SU-DHL-6 (cell line): ENCODE data around the gene TBC1D9B.

Experiments
- H2AFZ ChIP-seq: fragments of 200-600 bp; sonication (generic); 2 replicates; pipeline ENCODE4 v1.6.1; 2014; ENCODE audit warnings: low read depth, mild to moderate bottlenecking, moderate library complexity, mixed read lengths, antibody characterized with exemption, low read length; ENCODE audit not compliant: severe bottlenecking
- H3F3A ChIP-seq: fragments of 200-600 bp; shearing (Covaris generic); 2 replicates; pipeline ENCODE4 v1.6.0; 2016; ENCODE audit warnings: antibody characterized with exemption, mild to moderate bottlenecking; ENCODE audit not compliant: insufficient read depth
- H3K27ac ChIP-seq: fragments of 200-600 bp; sonication (generic); 2 replicates; pipeline ENCODE4 v1.5.1; 2016; ENCODE audit warnings: low read depth, mild to moderate bottlenecking, low read length, moderate library complexity, mixed read lengths
- H3K27me3 ChIP-seq: fragments of 200-600 bp; sonication (generic), shearing (Covaris generic); 2 replicates; pipeline ENCODE4 v1.6.0; 2014; ENCODE audit warnings: mild to moderate bottlenecking, low read length
- H3K36me3 ChIP-seq: fragments of 200-600 bp; sonication (generic); 2 replicates; pipeline ENCODE4 v1.6.1; 2014; ENCODE audit warnings: mild to moderate bottlenecking, low read length, mixed read lengths
- H3K4me2 ChIP-seq: fragments of 300-600, 200-600 bp; shearing (Covaris generic), sonication (generic); 2 replicates; pipeline ENCODE4 v1.6.0; 2014; ENCODE audit warnings: low read length, low read depth, mild to moderate bottlenecking; ENCODE audit not compliant: poor library complexity, severe bottlenecking
- H3K4me3 ChIP-seq: fragments of 200-600 bp; sonication (generic); 2 replicates; pipeline ENCODE4 v1.5.1; 2014; ENCODE audit warnings: antibody characterized with exemption, low read length, mild to moderate bottlenecking, mixed read lengths; ENCODE audit not compliant: insufficient read depth, poor library complexity, severe bottlenecking
- H3K79me2 ChIP-seq: fragments of 200-600 bp; sonication (generic); 2 replicates; pipeline ENCODE4 v1.6.1; 2014; ENCODE audit warnings: mild to moderate bottlenecking, low read length, moderate library complexity; ENCODE audit not compliant: insufficient read depth
- H3K9ac ChIP-seq: fragments of 200-600 bp; sonication (generic); 2 replicates; pipeline ENCODE4 v1.7.0; 2014; ENCODE audit warnings: mild to moderate bottlenecking, low read length
- H3K9me2 ChIP-seq: fragments of 200-600 bp; sonication (generic); replicated peaks from 2 replicates; pipeline ENCODE4 v1.6.1; 2014; ENCODE audit warnings: low read length; ENCODE audit not compliant: insufficient read depth
- H3K9me3 ChIP-seq: fragments of 200-600 bp; sonication (generic); 2 replicates; pipeline ENCODE4 v1.6.1; 2014; ENCODE audit warnings: low read length, mixed read lengths; ENCODE audit not compliant: insufficient read depth
- H4K20me1 ChIP-seq: fragments of 200-600 bp; sonication (generic); 2 replicates; pipeline ENCODE4 v1.6.1; 2014; ENCODE audit warnings: low read depth, mild to moderate bottlenecking, antibody characterized with exemption, low read length, moderate library complexity, mixed read lengths
- CTCF ChIP-seq: fragments of 200-600 bp; sonication (generic); IDR thresholded peaks from one replicate; pipeline ENCODE4 v1.5.1; 2017; ENCODE audit warnings: antibody characterized with exemption, mild to moderate bottlenecking, low read length, moderate library complexity; ENCODE audit not compliant: insufficient read depth, poor library complexity, severe bottlenecking
- EZH2phosphoT487 ChIP-seq: fragments of 200-600 bp; sonication (generic), shearing (Covaris generic); conservative IDR thresholded peaks from 2 replicates; pipeline ENCODE4 v1.6.1; 2018; ENCODE audit warnings: mild to moderate bottlenecking, antibody characterized with exemption, low read length, moderate library complexity, mixed read lengths

TBC1D9B gene

GRCh38 chr5:179862296-179862695 lies 45.4 kb downstream of the TBC1D9B start:
- Histone ChIP-seq H3F3A (peaks cover 10% of the 10 kb centered on the region), H4K20me1 (no peaks in the 10 kb centered on the region)
- TF ChIP-seq EZH2phosphoT487: no peak
- no peak for TF ChIP-seq CTCF

GRCh38 chr5:179860301-179860700 lies 47.4 kb downstream of the TBC1D9B start:
- no peaks in the 10 kb centered on the region for H4K20me1 ChIP-seq
- H3K4me2 ChIP-seq: no peak overlapping the region
- no peaks in the 10 kb centered on the region for H3K27me3 ChIP-seq
- no peaks in the 10 kb centered on the region for H3K9me3 ChIP-seq
- H3K27ac ChIP-seq: no peak overlapping the region
- TF ChIP-seq CTCF: no peak
- TF ChIP-seq EZH2phosphoT487: no peak
- no peak overlapping the region for H3K4me3 ChIP-seq
- peaks cover 11% of the 10 kb centered on the region; the same call in 1 of the 2 replicates for H3K36me3 ChIP-seq
- H2AFZ ChIP-seq: no peak overlapping the region
- peaks cover 7% of the 10 kb centered on the region; the same call in 1 of the 2 replicates for H3K79me2 ChIP-seq
- H3K9me2 ChIP-seq: no peaks in the 10 kb centered on the region
- H3K9ac ChIP-seq: no peak overlapping the region
- peaks cover 10% of the 10 kb centered on the region for H3F3A ChIP-seq

More at GRCh38 chr5:179862296-179862695, 45.4 kb downstream of the TBC1D9B start:
- Histone ChIP-seq H3K4me3 (no peak overlapping the region), H3K9me2 (no peaks in the 10 kb centered on the region), H3K27ac (no peak overlapping the region), H3K4me2 (no peak overlapping the region), H2AFZ (no peak overlapping the region), H3K9me3 (no peaks in the 10 kb centered on the region), H3K9ac (no peak overlapping the region), H3K79me2 (no peaks in the 10 kb centered on the region; the same call in 1 of the 2 replicates), H3K27me3 (no peaks in the 10 kb centered on the region), H3K36me3 (peaks cover 11% of the 10 kb centered on the region; the same call in 1 of the 2 replicates)

- H3K4me2 ChIP-seq: peak within 1 kb of the TSS; percentile 75
- peak within 1 kb of the TSS; percentile 98 for H2AFZ ChIP-seq
- peaks cover 10% of the 10 kb centered on the region for H3F3A ChIP-seq
- no peaks in the 10 kb centered on the region for H3K9me3 ChIP-seq
- peak within 1 kb of the TSS; percentile 75 for H3K4me3 ChIP-seq
- H4K20me1 ChIP-seq: no peaks in the 10 kb centered on the region
- H3K27me3 ChIP-seq: no peaks in the 10 kb centered on the region
- no peak for TF ChIP-seq CTCF
- TF ChIP-seq EZH2phosphoT487: no peak
- H3K36me3 ChIP-seq: peaks cover 11% of the 10 kb centered on the region; the same call in 1 of the 2 replicates
- peak within 1 kb of the TSS; percentile 70 for H3K9ac ChIP-seq
- H3K79me2 ChIP-seq: peaks cover 11% of the 10 kb centered on the region
- no peaks in the 10 kb centered on the region for H3K9me2 ChIP-seq
- peak within 1 kb of the TSS; percentile 61 for H3K27ac ChIP-seq
These were observed 48.9 kb downstream of the TBC1D9B start, which contains the start of gene MRNIP for GRCh38 chr5:179858586-179859427. Gene MRNIP, minus strand, starts transcription at chr5:179858817. Its CDS starts 21 bp downstream, at chr5:179858796.
